Endothelial cell of umbilical vein (primary cell): ENCODE results near the gene NEUROD1. TPM values are rescaled to one million over a fixed set of nuclear protein-coding genes. Genes with fewer than 3 reads are reported as not detected.

Source experiments
- BruUV-seq: library from RNA; stranded (reverse); fragments of 400-500 nt; replicated peaks from 2 replicates; lab custom pipeline; 2021; lab: Mats Ljungman, UMichigan
- CTCF ChIA-PET: fragments of 300-600, 350-600 bp; sonication (Branson Sonifier 250); formaldehyde crosslinking; loops from one replicate; lab custom pipeline; 2021; ENCODE audit warnings: antibody characterized with exemption, inconsistent platforms; lab: Charles Lee
- POLR2A ChIA-PET: fragments of 300-600, 350-600 bp; sonication (Branson Sonifier 250); formaldehyde crosslinking; loops from one replicate; lab custom pipeline; 2021; ENCODE audit warnings: antibody characterized with exemption, inconsistent platforms; lab: Charles Lee
- DNase-seq: peaks from one replicate; pipeline ENCODE4 v3.0.0-alpha.2; 2011; ENCODE audit warnings: low read depth, low spot score
- FAIRE-seq: peaks from 2 replicates; lab custom pipeline; 2011; peaks lifted over from hg19 to GRCh38; lab: Jason Lieb, UNC
- H2AFZ ChIP-seq: 2 replicates; pipeline ENCODE4 v1.6.0; 2012; ENCODE audit warnings: low read depth, low read length, control low read depth, inconsistent platforms
- H3K27ac ChIP-seq: 2 replicates; pipeline ENCODE4 v1.5.1; 2011; ENCODE audit warnings: low read depth, mild to moderate bottlenecking, control low read depth, low read length, moderate library complexity; ENCODE audit not compliant: insufficient read depth
- H3K27me3 ChIP-seq, 2 experiments: 2 replicates each; pipeline versions ENCODE4 v1.6.0 to v1.6.1; 2011; ENCODE audit warnings: low read length in 2 of 2, mixed read lengths in 1 of 2; ENCODE audit not compliant: control insufficient read depth in 2 of 2, insufficient read depth in 2 of 2
- H3K36me3 ChIP-seq, 2 experiments: 2 replicates in 1 of 2; 3 replicates in 1 of 2; pipeline ENCODE4 v1.5.1; 2011; ENCODE audit warnings: low read length in 2 of 2, mild to moderate bottlenecking in 1 of 2, moderate library complexity in 1 of 2; ENCODE audit not compliant: control insufficient read depth in 2 of 2, insufficient read depth in 2 of 2; ENCODE audit errors: extremely low read depth in 1 of 2
- H3K4me1 ChIP-seq: 3 replicates; pipeline ENCODE4 v1.5.1; 2011; ENCODE audit warnings: mild to moderate bottlenecking, low read length; ENCODE audit not compliant: control insufficient read depth, insufficient read depth; ENCODE audit errors: extremely low read depth
- H3K4me2 ChIP-seq: 2 replicates; pipeline ENCODE4 v1.6.1; 2011; ENCODE audit warnings: low read length, control low read depth, mixed read lengths; ENCODE audit not compliant: insufficient read depth
- H3K4me3 ChIP-seq, 3 experiments: fragments of 200-600 bp in 1 of 3; sonication (generic), shearing (Covaris generic) in 1 of 3; replicated peaks in 1 of 3; 2 replicates each; pipeline ENCODE4 v1.5.1; 2011 to 2016; ENCODE audit warnings: control low read depth in 3 of 3, low read length in 3 of 3, mild to moderate bottlenecking in 2 of 3, inconsistent platforms in 1 of 3, low read depth in 1 of 3, moderate library complexity in 1 of 3; ENCODE audit not compliant: insufficient read depth in 1 of 3
- H3K79me2 ChIP-seq: 2 replicates; pipeline ENCODE4 v1.6.0; 2012; ENCODE audit warnings: low read length, inconsistent platforms; ENCODE audit not compliant: control insufficient read depth, insufficient read depth
- H3K9ac ChIP-seq: replicated peaks from 2 replicates; pipeline ENCODE3; 2011; ENCODE audit warnings: low read length, control low read depth; ENCODE audit not compliant: insufficient read depth; ENCODE audit errors: extremely low read depth
- H3K9me1 ChIP-seq: replicated peaks from 3 replicates; pipeline ENCODE4 v1.6.0; 2011; ENCODE audit warnings: mild to moderate bottlenecking, low read length; ENCODE audit not compliant: control insufficient read depth, insufficient read depth; ENCODE audit errors: extremely low read depth
- H3K9me3 ChIP-seq: replicated peaks from 2 replicates; pipeline ENCODE4 v1.5.1; 2012; ENCODE audit warnings: low read length, inconsistent platforms; ENCODE audit not compliant: control insufficient read depth, insufficient read depth
- H4K20me1 ChIP-seq: replicated peaks from 2 replicates; pipeline ENCODE3; 2011; ENCODE audit warnings: mild to moderate bottlenecking, low read length; ENCODE audit not compliant: control insufficient read depth, insufficient read depth; ENCODE audit errors: extremely low read depth
- CTCF ChIP-seq, 2 donors: IDR thresholded peaks; 1 replicate in 1 of 2; 2 replicates in 1 of 2; pipeline ENCODE4 v1.5.1; 2011; ENCODE audit warnings: low read length in 2 of 2, mild to moderate bottlenecking in 2 of 2, moderate library complexity in 2 of 2, control low read depth in 1 of 2, inconsistent platforms in 1 of 2, low read depth in 1 of 2; ENCODE audit not compliant: insufficient read depth in 1 of 2; ENCODE audit errors: extremely low read depth in 1 of 2
- EZH2 ChIP-seq: IDR thresholded peaks from 2 replicates; pipeline ENCODE4 v1.6.1; 2012; ENCODE audit warnings: borderline replicate concordance, low read depth, mild to moderate bottlenecking, moderate library complexity, low read length, inconsistent platforms; ENCODE audit not compliant: severe bottlenecking
- FOS ChIP-seq: IDR thresholded peaks from 2 replicates; pipeline ENCODE4 v1.6.1; 2011; ENCODE audit warnings: mild to moderate bottlenecking, low read length, moderate library complexity, borderline replicate concordance; ENCODE audit not compliant: insufficient read depth
- GATA2 ChIP-seq: IDR thresholded peaks from 2 replicates; pipeline ENCODE4 v1.7.0; 2011; ENCODE audit warnings: low read depth, mild to moderate bottlenecking, moderate library complexity, mixed read lengths, low read length; ENCODE audit not compliant: insufficient read length, insufficient read depth
- JUN ChIP-seq: IDR thresholded peaks from 2 replicates; pipeline ENCODE4 v1.6.1; 2011; ENCODE audit warnings: borderline replicate concordance, low read depth; ENCODE audit not compliant: insufficient read length, insufficient read depth
- MAX ChIP-seq: IDR thresholded peaks from 2 replicates; pipeline ENCODE4 v1.6.1; 2011; ENCODE audit not compliant: insufficient read depth, insufficient read length
- MYC ChIP-seq: IDR thresholded peaks from one replicate; pipeline ENCODE4 v1.6.1; 2011; ENCODE audit warnings: mild to moderate bottlenecking, low read depth, low read length
- POLR2A ChIP-seq: IDR thresholded peaks from 2 replicates; pipeline ENCODE4 v1.6.1; 2012; ENCODE audit warnings: low read depth, mild to moderate bottlenecking, control low read depth, low read length
- POLR2AphosphoS5 ChIP-seq: IDR thresholded peaks from 2 replicates; pipeline ENCODE4 v1.6.1; 2012; ENCODE audit warnings: low read depth, mild to moderate bottlenecking, control low read depth, low read length, moderate library complexity; ENCODE audit not compliant: insufficient read depth
- dilution Hi-C: fragments of 300-500 bp; cut with MboI; formaldehyde crosslinking; loops from one replicate; pipeline ENCODE4 v1.15.0; 2019; ENCODE audit warnings: low sequenced_read_pairs; ENCODE audit not compliant: extremely low pct_ligation_motif_present
- intact Hi-C: fragments of 100-400 bp; cut with micrococcal nuclease; formaldehyde crosslinking; loops from one replicate; pipeline ENCODE4 v1.10.0; 2022
- polyA plus RNA-seq, 4 experiments: library from polyadenylated mRNA; depleted of rRNA in 3 of 4; stranded (reverse) in 3 of 4; unstranded in 1 of 4; fragments of >200 nt; gene quantifications; 2 replicates each; pipeline versions ENCODE4 v1.2.1 to v1.2.3, GENCODE V29; 2011 to 2012; ENCODE audit warnings: missing spikeins in 1 of 4
- total RNA-seq: library from RNA; stranded (reverse); gene quantifications from 2 replicates; pipeline ENCODE4 v1.2.3, GENCODE V29; 2021

The NEUROD1 gene
- total and polyA plus RNA-seq, 2 donors (not counting 3 experiments of a cell fraction or from before 2014, with no cell fraction given), result not detected

- H3K36me3 ChIP-seq, result no peaks in the 10 kb centered on the region
- POLR2A ChIA-PET, result no interaction called here
- no peaks in the 10 kb centered on the region for H3K27me3 ChIP-seq
- no peak overlapping the region for H3K4me3 ChIP-seq
- no peak for FAIRE-seq
- no peak overlapping the region for H3K4me2 ChIP-seq
- no peaks in the 10 kb centered on the region for H3K9me1 ChIP-seq
- H3K79me2 ChIP-seq, result no peaks in the 10 kb centered on the region
- no TSS peak for BruUV-seq
- no peaks in the 10 kb centered on the region for H3K9me3 ChIP-seq
- no peaks in the 10 kb centered on the region for H4K20me1 ChIP-seq
- no peak overlapping the region for H2AFZ ChIP-seq
- DNase-seq, result no peak
- dilution Hi-C loops, result no loop called here
- intact Hi-C loops, result no loop called here
- no peak for TF ChIP-seq JUN
- TF ChIP-seq POLR2AphosphoS5, result no peak
- TF ChIP-seq POLR2A, result no peak
- CTCF ChIA-PET, result interaction anchor here (2.0 to 2.6 kb wide), 2 partner anchors 15 to 72 kb away, joined by 4 to 7 read pairs; no protein-coding TSS in a partner anchor
- H3K27ac ChIP-seq, result no peak overlapping the region
- no peaks in the 10 kb centered on the region for H3K4me1 ChIP-seq
- H3K9ac ChIP-seq, result no peak overlapping the region
Measured at GRCh38 chr2:181643151-181643550, 37.2 kb downstream of the NEUROD1 start.

GRCh38 chr2:181642086-181642485 lies 38.2 kb downstream of the NEUROD1 start:
- H3K27me3 ChIP-seq, result no peaks in the 10 kb centered on the region
- dilution Hi-C loops (no loop called here), intact Hi-C loops (no loop called here)
- H3K4me3 ChIP-seq, result no peak overlapping the region
- no TSS peak for BruUV-seq
- no peak overlapping the region for H3K9ac ChIP-seq
- ChIA-PET CTCF (interaction anchor here (0.7 to 2.0 kb wide), 3 partner anchors 14 to 19 kb away, joined by 3 to 4 read pairs (median 4); no protein-coding TSS in a partner anchor), POLR2A (no interaction called here)
- FAIRE-seq (no peak), DNase-seq (no peak)
- no peaks in the 10 kb centered on the region for H3K4me1 ChIP-seq
- H3K36me3 ChIP-seq, result no peaks in the 10 kb centered on the region
- TF ChIP-seq FOS, result no peak
- no peak for TF ChIP-seq POLR2AphosphoS5
- TF ChIP-seq CTCF (IDR thresholded peaks at IDR 0.05; ENCODE audit: extremely low read depth in 1 of 2, insufficient read depth in 1 of 2, low read depth in 1 of 2, low read length in 2 of 2), result no peak
- no peak for TF ChIP-seq MAX
- no peak for TF ChIP-seq POLR2A
- no peak for TF ChIP-seq GATA2
- no peak for TF ChIP-seq JUN
- TF ChIP-seq EZH2, result no peak
- TF ChIP-seq MYC, result no peak
- no peaks in the 10 kb centered on the region for H3K79me2 ChIP-seq
- no peaks in the 10 kb centered on the region for H4K20me1 ChIP-seq
- no peak overlapping the region for H2AFZ ChIP-seq
- no peaks in the 10 kb centered on the region for H3K9me3 ChIP-seq
- H3K4me2 ChIP-seq, result no peak overlapping the region
- no peaks in the 10 kb centered on the region for H3K9me1 ChIP-seq
- no peak overlapping the region for H3K27ac ChIP-seq
